Breast epithelium (tissue), 4 donors: ENCODE measurements around the gene IGFN1. TPM values are rescaled to one million over a fixed set of nuclear protein-coding genes. Genes with fewer than 3 reads are reported as not detected.
"Not testable (repeated sequence)": the region's sequence is repeated elsewhere in the genome, so short reads cannot be mapped to it uniquely, and the experiment has no call there.

Experiments
- DNase-seq, 2 donors: peaks; one replicate each; pipeline ENCODE4 v3.0.0-alpha.2; 2019; ENCODE audit warnings: low spot score in 2 of 2
- H3K27ac ChIP-seq, 2 donors: fragments of 200-600 bp; sonication (generic) in 1 of 2; one replicate each; pipeline ENCODE4 v1.5.1; 2016 to 2019; ENCODE audit warnings: mild to moderate bottlenecking in 1 of 2
- H3K27me3 ChIP-seq, 2 donors: fragments of 200-600 bp; sonication (generic) in 1 of 2; one replicate each; pipeline versions ENCODE4 v1.5.1 to v1.6.0; 2017 to 2019; ENCODE audit warnings: control low read depth in 1 of 2, mild to moderate bottlenecking in 1 of 2
- H3K36me3 ChIP-seq: fragments of 200-600 bp; one replicate; pipeline ENCODE4 v1.5.1; 2019
- H3K4me1 ChIP-seq, 2 donors: fragments of 200-600 bp; sonication (generic); one replicate each; pipeline ENCODE4 v1.5.1; 2016 to 2019; ENCODE audit warnings: control low read depth in 1 of 2
- H3K4me3 ChIP-seq, 3 donors: fragments of 200-600 bp; sonication (generic); 1 replicate in 2 of 3; 2 replicates in 1 of 3; pipeline ENCODE4 v1.5.1; 2016 to 2019; ENCODE audit warnings: mild to moderate bottlenecking in 3 of 3, moderate library complexity in 2 of 3
- H3K9me3 ChIP-seq, 2 donors: fragments of 200-600 bp; sonication (generic) in 1 of 2; one replicate each; pipeline ENCODE4 v1.5.1; 2016 to 2019; ENCODE audit warnings: control low read depth in 1 of 2
- CTCF ChIP-seq, 3 donors: fragments of 450-650 bp; IDR thresholded peaks; one replicate each; pipeline ENCODE4 v1.5.1; 2016 to 2017; ENCODE audit warnings: antibody characterized with exemption in 3 of 3, mild to moderate bottlenecking in 3 of 3, moderate library complexity in 3 of 3
- POLR2A ChIP-seq: fragments of 450-650 bp; IDR thresholded peaks from one replicate; pipeline ENCODE4 v1.6.1; 2016; ENCODE audit warnings: antibody characterized with exemption, mild to moderate bottlenecking, moderate library complexity
- POLR2AphosphoS5 ChIP-seq, 3 donors: sonication (generic); formaldehyde crosslinking; IDR thresholded peaks; one replicate each; pipeline ENCODE4 v1.6.1; 2017; ENCODE audit warnings: antibody characterized with exemption in 3 of 3
- intact Hi-C: fragments of 100-400 bp; cut with DNase I; formaldehyde crosslinking; loops from one replicate; pipeline ENCODE4 v1.15.1; 2023; ENCODE audit warnings: low total_unique reads
- total RNA-seq, 3 donors: library from RNA; depleted of rRNA; stranded (reverse); fragments of >200 nt; gene quantifications; one replicate each; pipeline ENCODE4 v1.1.0, GENCODE V29; 2016

IGFN1 gene
- total RNA-seq, 3 donors from 2014 or later = 0.33 to 1.3 (median 0.59) TPM

DNA sequence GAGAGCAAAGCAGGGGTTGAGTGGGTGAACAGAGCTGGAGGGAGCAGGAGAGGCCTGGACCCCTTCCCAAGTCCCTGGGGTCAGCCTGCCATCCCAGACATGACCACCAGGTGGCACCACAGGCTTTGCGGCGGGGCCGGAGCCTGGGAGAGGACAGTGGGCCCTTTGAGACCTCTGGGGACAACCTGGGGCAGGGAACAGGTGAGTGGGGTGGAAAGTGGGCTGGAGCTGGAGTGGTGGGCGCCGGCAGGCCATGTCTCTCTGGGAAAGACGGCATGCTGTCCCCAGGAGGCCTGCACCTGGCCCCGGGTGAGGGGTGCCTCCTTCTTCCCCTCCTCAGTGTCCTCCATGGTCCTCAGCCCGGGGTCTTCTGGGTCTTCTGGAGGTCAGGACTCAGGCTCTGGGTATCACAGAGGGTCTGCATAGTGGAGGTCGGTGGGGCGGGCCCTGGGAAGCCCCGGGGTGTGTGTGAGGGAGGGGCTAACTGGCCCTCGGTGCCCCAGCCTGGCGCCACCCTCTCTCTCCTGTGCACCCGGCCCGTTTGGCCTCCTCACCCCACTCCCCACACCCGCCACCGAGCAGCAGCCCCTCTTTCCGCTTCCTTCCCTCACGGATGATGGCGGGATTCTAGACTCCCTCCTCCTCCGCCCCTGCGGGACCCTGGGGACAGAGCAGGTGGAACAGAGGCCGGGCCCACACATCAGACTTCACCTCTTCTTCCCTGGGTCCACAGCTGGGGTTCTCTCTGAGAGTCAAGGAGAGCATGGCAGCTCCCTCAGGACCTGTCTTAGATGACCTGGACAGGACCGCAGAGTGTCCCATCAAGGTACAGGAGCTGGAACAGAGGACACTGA lies 64.2 kb downstream of the IGFN1 start:
- H3K27me3 ChIP-seq = no peaks in the 10 kb centered on the region
- no peaks in the 10 kb centered on the region for H3K9me3 ChIP-seq
- intact Hi-C loops = loop anchor here (5.0 kb wide), 1 partner anchor 107 kb away; no protein-coding TSS in a partner anchor
- DNase-seq = peak; percentile 41 to 72
- no peaks in the 10 kb centered on the region for H3K36me3 ChIP-seq
- no peak overlapping the region for H3K27ac ChIP-seq
- peaks cover 0 to 6% of the 10 kb centered on the region in 2 donors for H3K4me1 ChIP-seq
- H3K4me3 ChIP-seq = no peak overlapping the region
- TF ChIP-seq CTCF (IDR thresholded peaks at IDR 0.05) (peak; percentile 88 to 99 (median 97)), POLR2A (no peak)

DNA sequence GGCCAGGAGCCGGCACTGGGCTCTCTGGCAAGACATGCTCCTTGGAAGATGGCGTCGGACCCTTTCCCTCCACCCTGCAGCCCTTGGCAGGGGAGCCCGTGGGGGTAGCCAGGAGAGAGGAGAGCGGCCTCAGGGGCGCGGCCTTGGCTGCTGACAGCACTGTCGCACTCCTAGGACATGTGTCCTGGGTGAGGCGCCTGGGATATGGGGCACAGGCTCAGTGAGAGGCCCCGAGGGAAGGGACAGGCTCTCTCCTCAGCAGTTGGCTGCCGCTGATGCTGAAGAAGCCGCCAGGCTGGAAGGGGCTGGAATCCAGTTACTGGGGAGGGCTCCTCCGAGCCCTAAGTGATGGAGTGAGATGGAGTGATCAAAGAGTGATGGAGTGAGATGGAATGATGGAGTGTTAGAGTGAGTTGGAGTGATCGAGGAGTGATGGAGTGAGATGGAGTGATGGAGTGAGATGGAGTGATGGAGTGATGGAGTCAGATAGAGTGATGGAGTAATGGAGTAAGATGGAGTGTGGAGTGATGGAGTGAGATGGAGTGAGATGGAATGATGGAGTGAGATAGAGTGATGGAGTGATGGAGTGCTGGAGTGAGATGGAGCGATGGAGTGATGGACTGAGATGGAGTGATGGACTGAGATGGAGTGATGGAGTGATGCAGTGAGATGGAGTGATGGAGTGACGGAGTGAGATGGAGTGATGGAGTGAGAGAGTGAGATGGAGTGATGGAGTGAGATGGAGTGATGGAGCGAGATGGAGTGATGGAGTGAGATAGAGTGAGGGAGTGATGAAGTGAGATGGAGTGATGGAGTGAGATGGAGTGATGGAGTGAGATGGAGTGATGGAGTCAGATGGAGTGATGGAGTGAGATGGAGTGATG lies 65.1 kb downstream of the IGFN1 start:
- Histone ChIP-seq H3K36me3 (no peaks in the 10 kb centered on the region), H3K4me3 (no peak overlapping the region), H3K9me3 (no peaks in the 10 kb centered on the region), H3K4me1 (peaks cover 0 to 6% of the 10 kb centered on the region in 2 donors), H3K27ac (no peak overlapping the region), H3K27me3 (no peaks in the 10 kb centered on the region)
- DNase-seq = peak in 1 of 2 donors; percentile 16
- TF ChIP-seq CTCF (IDR thresholded peaks at IDR 0.05) (no peak), POLR2AphosphoS5 (IDR thresholded peaks at IDR 0.05) (no peak), POLR2A (no peak)
- intact Hi-C loops = no loop called here

- H3K27me3 ChIP-seq, DNase-seq, intact Hi-C loops: not testable (repeated sequence)
Measured at GRCh38 chr1:201258132-201258531, 67.5 kb downstream of the IGFN1 start.

DNA sequence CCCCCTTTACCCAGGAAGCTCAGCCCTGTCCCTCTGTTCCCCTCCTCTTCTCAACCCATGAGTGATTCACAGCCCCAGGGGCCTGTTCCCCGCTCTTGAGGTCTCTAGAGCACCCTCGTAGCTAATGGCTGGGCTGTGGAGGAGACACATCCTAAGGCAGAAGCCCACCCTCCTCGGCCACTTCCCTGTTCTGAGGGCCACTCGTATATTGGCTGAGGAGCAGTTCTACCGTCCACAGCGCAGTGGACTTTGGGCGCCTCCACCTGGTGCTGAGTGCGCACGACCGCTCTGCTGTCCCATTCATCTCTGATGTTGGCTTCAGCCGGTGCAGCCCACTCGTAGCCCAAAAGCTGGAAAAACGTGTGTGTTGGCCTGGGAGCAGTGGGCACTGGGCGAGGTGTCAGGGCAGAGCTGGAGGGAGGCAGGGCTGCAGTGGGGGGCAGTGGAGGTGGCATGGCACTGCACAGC lies 68.2 kb downstream of the IGFN1 start:
- peak in 1 of 2 donors; percentile 16 for DNase-seq
- Histone ChIP-seq H3K4me3 (no peak overlapping the region), H3K9me3 (no peaks in the 10 kb centered on the region), H3K4me1 (peaks cover 0 to 6% of the 10 kb centered on the region in 2 donors), H3K36me3 (no peaks in the 10 kb centered on the region), H3K27me3 (no peaks in the 10 kb centered on the region), H3K27ac (no peak overlapping the region)
- intact Hi-C loops = no loop called here
- TF ChIP-seq POLR2A (no peak), POLR2AphosphoS5 (IDR thresholded peaks at IDR 0.05) (no peak), CTCF (IDR thresholded peaks at IDR 0.05) (no peak)

More at GRCh38 chr1:201258132-201258531, 67.5 kb downstream of the IGFN1 start:
- not testable (repeated sequence) for H3K4me3 ChIP-seq, H3K4me1 ChIP-seq, H3K9me3 ChIP-seq, H3K27ac ChIP-seq, H3K36me3 ChIP-seq

DNA sequence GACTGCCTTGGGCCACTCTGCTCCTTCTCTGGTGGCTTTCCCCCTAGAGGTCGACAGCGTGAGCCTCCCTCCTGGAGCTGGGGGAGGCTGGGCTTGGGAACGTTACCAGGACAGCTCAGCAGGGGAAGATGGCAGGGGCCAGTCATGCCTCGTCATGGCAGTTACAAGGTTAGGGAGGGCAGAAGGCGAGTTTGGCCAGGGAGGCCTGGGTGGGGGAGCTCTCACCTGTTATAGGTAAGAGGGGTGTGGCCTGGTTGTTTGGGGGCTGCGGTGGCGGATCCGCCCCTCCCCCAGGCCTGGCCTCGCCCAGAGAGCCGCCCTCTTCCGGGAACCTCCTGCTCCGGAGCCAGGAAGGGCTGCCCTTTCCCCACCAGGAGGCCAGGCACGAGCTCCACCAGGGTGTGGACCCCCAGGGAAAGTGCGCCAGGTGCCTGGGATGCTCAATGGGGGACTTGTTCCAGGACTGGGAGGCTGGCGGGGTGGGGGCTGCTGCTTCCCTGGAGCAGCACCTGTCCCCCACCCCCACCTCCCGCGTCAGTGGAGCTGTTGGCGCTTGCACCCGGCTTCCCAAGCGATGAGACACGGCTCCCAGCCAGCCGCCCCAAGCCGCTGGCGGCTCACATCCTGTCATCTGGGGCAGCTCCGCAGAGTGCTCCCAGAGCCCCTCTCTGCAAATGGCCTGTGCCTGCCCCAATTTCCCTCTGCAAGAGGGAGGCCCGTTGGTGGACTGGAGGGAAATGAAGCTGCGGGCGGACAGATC lies 69.0 kb downstream of the IGFN1 start:
- peak in 1 of 3 donors; percentile 29 for TF ChIP-seq CTCF (IDR thresholded peaks at IDR 0.05)
- TF ChIP-seq POLR2A = no peak
- no peak for TF ChIP-seq POLR2AphosphoS5 (IDR thresholded peaks at IDR 0.05)
- intact Hi-C loops = no loop called here
- DNase-seq = peak in 1 of 2 donors; percentile 60
- H3K36me3 ChIP-seq = no peaks in the 10 kb centered on the region
- H3K27ac ChIP-seq = peak overlapping the region in 1 of 2 donors; percentile 40
- H3K4me1 ChIP-seq = peaks cover 0 to 6% of the 10 kb centered on the region in 2 donors
- peak overlapping the region in 2 of 3 donors; percentile 31 to 39 for H3K4me3 ChIP-seq
- no peaks in the 10 kb centered on the region for H3K9me3 ChIP-seq
- no peaks in the 10 kb centered on the region for H3K27me3 ChIP-seq
